Neural progenitor cell (in vitro differentiated cells): ENCODE measurements around the gene LAMC1. TPM values are rescaled to one million over a fixed set of nuclear protein-coding genes. Genes with fewer than 3 reads are reported as not detected.

Experiments used
- DNase-seq: peaks from one replicate; pipeline ENCODE4 v3.0.0-alpha.2; 2016; ENCODE audit warnings: low spot score
- H2AFZ ChIP-seq: fragments of 200-600 bp; sonication (generic); replicated peaks from 2 replicates; pipeline ENCODE4 v1.6.1; 2016; ENCODE audit warnings: antibody characterized with exemption
- H3F3A ChIP-seq: fragments of 200-600 bp; sonication (generic); 2 replicates; pipeline ENCODE4 v1.6.1; 2016; ENCODE audit warnings: antibody characterized with exemption, low read depth
- H3K27ac ChIP-seq: fragments of 200-600 bp; sonication (generic); 2 replicates; pipeline ENCODE4 v1.5.1; 2016; ENCODE audit warnings: mild to moderate bottlenecking
- H3K27me3 ChIP-seq: fragments of 200-600 bp; sonication (generic); 2 replicates; pipeline ENCODE4 v1.6.1; 2016; ENCODE audit warnings: mild to moderate bottlenecking, moderate library complexity
- H3K36me3 ChIP-seq: fragments of 200-600 bp; sonication (generic); 2 replicates; pipeline ENCODE4 v1.5.1; 2016
- H3K4me1 ChIP-seq: fragments of 200-600 bp; sonication (generic); 2 replicates; pipeline ENCODE4 v1.6.1; 2016; ENCODE audit warnings: mixed run types
- H3K4me2 ChIP-seq: fragments of 200-600 bp; sonication (generic); 2 replicates; pipeline ENCODE4 v1.6.1; 2016
- H3K4me3 ChIP-seq: fragments of 200-600 bp; sonication (generic); 2 replicates; pipeline ENCODE4 v1.5.1; 2016
- H3K79me2 ChIP-seq: fragments of 200-600 bp; sonication (generic); 2 replicates; pipeline ENCODE4 v1.6.1; 2016; ENCODE audit warnings: low read depth
- H3K9ac ChIP-seq: fragments of 200-600 bp; sonication (generic); 2 replicates; pipeline ENCODE4 v1.6.1; 2016
- H3K9me3 ChIP-seq: fragments of 200-600 bp; sonication (generic); 2 replicates; pipeline ENCODE4 v1.5.1; 2016; ENCODE audit warnings: low read depth
- H4K20me1 ChIP-seq: fragments of 200-600 bp; sonication (generic); 2 replicates; pipeline ENCODE4 v1.6.1; 2016; ENCODE audit warnings: low read depth
- H3K27ac Mint-ChIP-seq: 3 replicates; pipeline ENCODE4 v1.8.0; 2021; ENCODE audit warnings: mixed read lengths
- H3K27me3 Mint-ChIP-seq: 2 replicates; pipeline ENCODE4 v1.8.0; 2022; ENCODE audit warnings: low read depth, mild to moderate bottlenecking, inconsistent platforms, moderate library complexity, mixed read lengths; ENCODE audit not compliant: insufficient read depth
- H3K36me3 Mint-ChIP-seq: 3 replicates; pipeline ENCODE4 v1.8.0; 2021; ENCODE audit warnings: mixed read lengths
- H3K4me1 Mint-ChIP-seq: 3 replicates; pipeline ENCODE4 v1.8.0; 2021; ENCODE audit warnings: mixed read lengths
- H3K4me3 Mint-ChIP-seq: 3 replicates; pipeline ENCODE4 v1.8.0; 2021; ENCODE audit warnings: mild to moderate bottlenecking, moderate library complexity, mixed read lengths
- H3K9me3 Mint-ChIP-seq: 3 replicates; pipeline ENCODE4 v1.8.0; 2020; ENCODE audit warnings: mixed read lengths
- EZH2 ChIP-seq: fragments of 200-600 bp; sonication (generic); IDR thresholded peaks from 2 replicates; pipeline ENCODE4 v1.6.1; 2017; ENCODE audit warnings: antibody characterized with exemption, mild to moderate bottlenecking, moderate library complexity
- EZH2phosphoT487 ChIP-seq: fragments of 200-600 bp; sonication (generic); IDR thresholded peaks from 2 replicates; pipeline ENCODE4 v1.6.1; 2017; ENCODE audit warnings: antibody characterized with exemption
- total RNA-seq: library from RNA; depleted of rRNA; stranded (reverse); fragments of >200 nt; gene quantifications from 2 replicates; pipeline ENCODE4 v1.2.3, GENCODE V29; 2015; ENCODE audit warnings: low replicate concordance
- TF ChIP-seq, protein P1 (sequence below): fragments of 200-600 bp; sonication (generic); IDR thresholded peaks from 2 replicates; pipeline ENCODE4 v1.5.1; 2017; ENCODE audit warnings: antibody characterized with exemption, mild to moderate bottlenecking

Gene LAMC1
- total RNA-seq, 1 donor from 2014 or later, result 90.2 TPM

DNA sequence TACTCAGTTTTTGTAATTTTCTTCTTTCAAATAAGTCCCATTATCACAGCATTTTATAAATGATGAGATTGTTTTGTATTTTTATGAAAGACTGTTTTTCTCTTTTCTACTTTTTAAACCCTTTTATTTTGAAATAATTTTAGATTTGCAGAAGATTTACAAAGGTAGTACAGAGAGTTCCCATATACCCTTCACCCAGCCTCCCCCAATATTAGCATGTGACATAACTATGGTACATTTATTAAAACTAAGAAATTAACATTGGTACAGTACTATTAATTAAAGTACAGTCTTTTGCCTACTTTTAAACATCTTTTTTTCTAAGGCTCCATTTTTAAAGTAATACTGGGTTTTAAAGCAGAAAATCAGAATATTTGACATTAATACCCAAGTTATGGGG is 127.2 kb downstream of the LAMC1 start:
- no peak for DNase-seq
- Mint-ChIP-seq H3K27ac (no peak overlapping the region), H3K4me3 (no peak overlapping the region), H3K36me3 (no peaks in the 10 kb centered on the region), H3K4me1 (peaks cover 2% of the 10 kb centered on the region), H3K27me3 (no peaks in the 10 kb centered on the region), H3K9me3 (peaks cover 2% of the 10 kb centered on the region)
- Histone ChIP-seq H3K36me3 (no peaks in the 10 kb centered on the region), H3K27me3 (no peaks in the 10 kb centered on the region), H3K4me1 (no peaks in the 10 kb centered on the region), H3K4me2 (no peak overlapping the region), H2AFZ (no peak overlapping the region), H3K9ac (no peak overlapping the region), H3K4me3 (no peak overlapping the region), H3F3A (no peaks in the 10 kb centered on the region), H4K20me1 (no peaks in the 10 kb centered on the region), H3K27ac (no peak overlapping the region), H3K79me2 (no peaks in the 10 kb centered on the region), H3K9me3 (peaks cover 5% of the 10 kb centered on the region)
- TF ChIP-seq EZH2phosphoT487 (no peak), EZH2 (no peak)
- TF ChIP-seq, protein P1, sequence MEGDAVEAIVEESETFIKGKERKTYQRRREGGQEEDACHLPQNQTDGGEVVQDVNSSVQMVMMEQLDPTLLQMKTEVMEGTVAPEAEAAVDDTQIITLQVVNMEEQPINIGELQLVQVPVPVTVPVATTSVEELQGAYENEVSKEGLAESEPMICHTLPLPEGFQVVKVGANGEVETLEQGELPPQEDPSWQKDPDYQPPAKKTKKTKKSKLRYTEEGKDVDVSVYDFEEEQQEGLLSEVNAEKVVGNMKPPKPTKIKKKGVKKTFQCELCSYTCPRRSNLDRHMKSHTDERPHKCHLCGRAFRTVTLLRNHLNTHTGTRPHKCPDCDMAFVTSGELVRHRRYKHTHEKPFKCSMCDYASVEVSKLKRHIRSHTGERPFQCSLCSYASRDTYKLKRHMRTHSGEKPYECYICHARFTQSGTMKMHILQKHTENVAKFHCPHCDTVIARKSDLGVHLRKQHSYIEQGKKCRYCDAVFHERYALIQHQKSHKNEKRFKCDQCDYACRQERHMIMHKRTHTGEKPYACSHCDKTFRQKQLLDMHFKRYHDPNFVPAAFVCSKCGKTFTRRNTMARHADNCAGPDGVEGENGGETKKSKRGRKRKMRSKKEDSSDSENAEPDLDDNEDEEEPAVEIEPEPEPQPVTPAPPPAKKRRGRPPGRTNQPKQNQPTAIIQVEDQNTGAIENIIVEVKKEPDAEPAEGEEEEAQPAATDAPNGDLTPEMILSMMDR, result no peak

DNA sequence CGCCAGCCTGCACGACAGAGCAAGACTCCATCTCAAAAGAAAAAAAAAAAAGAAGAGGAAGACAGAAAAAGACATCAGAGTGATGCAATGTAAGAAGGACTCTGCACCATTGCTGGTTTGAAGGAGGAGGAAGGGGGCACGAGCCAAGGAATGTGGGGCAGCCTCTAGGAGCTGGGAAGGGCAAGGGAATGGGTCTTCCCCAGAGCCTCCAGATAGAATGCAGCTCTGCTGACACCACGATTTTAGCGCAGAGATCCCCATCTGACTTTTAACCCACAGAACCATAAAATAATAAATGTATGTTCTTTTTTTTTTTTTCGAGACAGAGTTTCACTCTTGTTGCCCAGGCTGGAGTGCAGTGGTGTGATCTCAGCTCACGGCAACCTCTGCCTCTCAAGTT is 129.0 kb downstream of the LAMC1 start:
- Mint-ChIP-seq H3K27ac (no peak overlapping the region), H3K4me1 (peaks cover 2% of the 10 kb centered on the region)

DNA sequence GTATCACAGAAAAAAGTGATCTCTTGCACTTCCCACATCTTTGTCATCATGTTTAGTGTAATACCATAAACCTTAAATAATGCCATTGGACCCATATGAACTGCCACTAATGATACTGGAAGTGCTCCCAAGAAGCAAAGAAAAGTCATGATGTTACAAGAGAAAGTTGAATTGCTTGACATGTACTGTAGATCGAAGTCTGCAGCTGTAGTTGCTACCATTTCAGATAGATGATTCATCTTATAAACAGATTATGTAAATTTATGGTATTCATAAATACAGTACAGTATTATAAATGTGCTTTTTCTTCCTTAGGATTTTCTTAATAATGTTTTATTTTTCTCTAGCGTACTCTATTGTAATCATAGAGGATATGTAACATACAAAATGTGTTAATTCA is 132.7 kb downstream of the LAMC1 start:
- H3K4me3 Mint-ChIP-seq, result no peak overlapping the region
- H3K27me3 Mint-ChIP-seq, result no peaks in the 10 kb centered on the region
- Histone ChIP-seq H3K4me3 (no peak overlapping the region), H3K27ac (no peak overlapping the region), H3K27me3 (no peaks in the 10 kb centered on the region), H3K9me3 (peaks cover under 1% of the 10 kb centered on the region), H3K4me1 (no peaks in the 10 kb centered on the region), H3K79me2 (no peaks in the 10 kb centered on the region), H3K9ac (no peak overlapping the region), H3F3A (no peaks in the 10 kb centered on the region), H3K36me3 (no peaks in the 10 kb centered on the region), H2AFZ (no peak overlapping the region), H4K20me1 (no peaks in the 10 kb centered on the region), H3K4me2 (no peak overlapping the region)
- H3K9me3 Mint-ChIP-seq, result no peaks in the 10 kb centered on the region
- H3K27ac Mint-ChIP-seq, result no peak overlapping the region
- H3K4me1 Mint-ChIP-seq, result peaks cover 2% of the 10 kb centered on the region
- DNase-seq, result no peak
- H3K36me3 Mint-ChIP-seq, result peaks cover 1% of the 10 kb centered on the region
- TF ChIP-seq EZH2phosphoT487, result no peak
- TF ChIP-seq, protein P1, result no peak
- no peak for TF ChIP-seq EZH2

More for the DNA sequence above, 129.0 kb downstream of the LAMC1 start:
- H3K9me3 Mint-ChIP-seq, result peaks cover 2% of the 10 kb centered on the region
- no peaks in the 10 kb centered on the region for H4K20me1 ChIP-seq
- H3F3A ChIP-seq, result no peaks in the 10 kb centered on the region
- H3K4me3 ChIP-seq, result no peak overlapping the region
- no peak overlapping the region for H3K4me3 Mint-ChIP-seq
- H3K9ac ChIP-seq, result no peak overlapping the region
- H3K27ac ChIP-seq, result no peak overlapping the region
- H3K27me3 ChIP-seq, result no peaks in the 10 kb centered on the region
- H3K4me1 ChIP-seq, result no peaks in the 10 kb centered on the region
- peaks cover 1% of the 10 kb centered on the region for H3K36me3 Mint-ChIP-seq
- no peaks in the 10 kb centered on the region for H3K36me3 ChIP-seq
- TF ChIP-seq EZH2 (no peak), EZH2phosphoT487 (no peak)
- TF ChIP-seq, protein P1, result no peak
- H2AFZ ChIP-seq, result no peak overlapping the region
- no peak overlapping the region for H3K4me2 ChIP-seq
- DNase-seq, result no peak
- no peaks in the 10 kb centered on the region for H3K79me2 ChIP-seq
- H3K27me3 Mint-ChIP-seq, result no peaks in the 10 kb centered on the region
- H3K9me3 ChIP-seq, result peaks cover 5% of the 10 kb centered on the region
